ENCODE measurements around the gene KREMEN1. TPM values are rescaled to one million over a fixed set of nuclear protein-coding genes. Genes with fewer than 3 reads are reported as not detected.

The KREMEN1 gene
- total and polyA plus RNA-seq, 9 of the 15 experiments (the other 6 are each of a cell fraction or from before 2014, with no cell fraction given), result 0.69 to 11.5 (median 4.3) TPM

DNA sequence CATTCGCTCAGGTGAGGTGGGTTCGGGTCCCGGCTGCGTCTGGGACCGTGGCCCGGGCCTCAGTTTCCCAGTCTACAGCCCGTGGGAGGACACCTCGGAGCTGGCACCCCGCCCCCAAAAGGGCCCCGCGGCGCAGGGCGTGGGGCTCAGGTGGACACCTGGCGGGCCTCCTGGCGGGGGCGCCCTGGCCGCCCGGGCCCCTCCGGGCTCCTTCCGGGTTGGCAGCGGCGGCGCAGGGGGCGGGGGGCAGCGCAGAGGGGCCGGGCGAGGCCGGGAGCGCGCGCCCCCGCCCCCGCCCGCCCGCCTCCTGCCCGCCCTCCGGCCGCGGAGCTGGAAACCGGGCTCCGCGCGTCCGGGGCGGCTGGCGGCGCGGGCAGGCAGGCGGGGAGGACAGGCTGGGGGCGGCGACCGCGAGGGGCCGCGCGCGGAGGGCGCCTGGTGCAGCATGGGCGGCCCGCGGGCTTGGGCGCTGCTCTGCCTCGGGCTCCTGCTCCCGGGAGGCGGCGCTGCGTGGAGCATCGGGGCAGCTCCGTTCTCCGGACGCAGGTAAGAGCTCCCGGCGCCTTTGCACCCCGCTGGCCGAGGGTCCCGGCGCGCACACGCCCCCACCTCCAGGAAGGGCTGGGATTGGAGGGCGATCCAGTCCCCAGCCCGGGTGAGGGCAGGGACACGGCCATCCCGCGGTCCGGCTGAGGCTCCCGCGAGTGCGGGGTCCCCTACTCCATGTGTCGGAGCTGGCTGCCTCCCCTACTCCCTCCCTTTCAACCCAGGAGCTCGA is 132.9 kb downstream of the KREMEN1 start, which contains the start of gene EMID1 (continued):
- TF ChIP-seq, protein P1, sequence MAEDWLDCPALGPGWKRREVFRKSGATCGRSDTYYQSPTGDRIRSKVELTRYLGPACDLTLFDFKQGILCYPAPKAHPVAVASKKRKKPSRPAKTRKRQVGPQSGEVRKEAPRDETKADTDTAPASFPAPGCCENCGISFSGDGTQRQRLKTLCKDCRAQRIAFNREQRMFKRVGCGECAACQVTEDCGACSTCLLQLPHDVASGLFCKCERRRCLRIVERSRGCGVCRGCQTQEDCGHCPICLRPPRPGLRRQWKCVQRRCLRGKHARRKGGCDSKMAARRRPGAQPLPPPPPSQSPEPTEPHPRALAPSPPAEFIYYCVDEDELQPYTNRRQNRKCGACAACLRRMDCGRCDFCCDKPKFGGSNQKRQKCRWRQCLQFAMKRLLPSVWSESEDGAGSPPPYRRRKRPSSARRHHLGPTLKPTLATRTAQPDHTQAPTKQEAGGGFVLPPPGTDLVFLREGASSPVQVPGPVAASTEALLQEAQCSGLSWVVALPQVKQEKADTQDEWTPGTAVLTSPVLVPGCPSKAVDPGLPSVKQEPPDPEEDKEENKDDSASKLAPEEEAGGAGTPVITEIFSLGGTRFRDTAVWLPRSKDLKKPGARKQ (CRISPR knock-in tag; IDR thresholded peaks at IDR 0.05), result no peak
- TF ChIP-seq CREBBP (IDR thresholded peaks at IDR 0.05; ENCODE audit: low read depth, low read length), result no peak
- no peak for TF ChIP-seq GTF2E2 (tag; IDR thresholded peaks at IDR 0.05)
- TF ChIP-seq, protein P2, sequence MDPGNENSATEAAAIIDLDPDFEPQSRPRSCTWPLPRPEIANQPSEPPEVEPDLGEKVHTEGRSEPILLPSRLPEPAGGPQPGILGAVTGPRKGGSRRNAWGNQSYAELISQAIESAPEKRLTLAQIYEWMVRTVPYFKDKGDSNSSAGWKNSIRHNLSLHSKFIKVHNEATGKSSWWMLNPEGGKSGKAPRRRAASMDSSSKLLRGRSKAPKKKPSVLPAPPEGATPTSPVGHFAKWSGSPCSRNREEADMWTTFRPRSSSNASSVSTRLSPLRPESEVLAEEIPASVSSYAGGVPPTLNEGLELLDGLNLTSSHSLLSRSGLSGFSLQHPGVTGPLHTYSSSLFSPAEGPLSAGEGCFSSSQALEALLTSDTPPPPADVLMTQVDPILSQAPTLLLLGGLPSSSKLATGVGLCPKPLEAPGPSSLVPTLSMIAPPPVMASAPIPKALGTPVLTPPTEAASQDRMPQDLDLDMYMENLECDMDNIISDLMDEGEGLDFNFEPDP (CRISPR knock-in tag; IDR thresholded peaks at IDR 0.05), result no peak
- 0 out of 2 replicates have a peak, but pooled peaks have one; percentile 11 for TF ChIP-seq E2F3 (CRISPR knock-in tag; IDR thresholded peaks at IDR 0.05)
- no peak for TF ChIP-seq ZNF707 (CRISPR knock-in tag; conservative IDR thresholded peaks at IDR 0.05)
- TF ChIP-seq MIER1 (IDR thresholded peaks at IDR 0.05; ENCODE audit: low read depth), result no peak
- peak; percentile 49; the same call in 1 of the 2 replicates for TF ChIP-seq CXXC5 (CRISPR knock-in tag; IDR thresholded peaks at IDR 0.05)
- TF ChIP-seq HDAC1 (IDR thresholded peaks at IDR 0.05), result 0 out of 4 replicates have a peak, but pooled peaks of 1 of the 2 experiments have one; percentile 0
- TF ChIP-seq STAG1 (CRISPR knock-in tag; IDR thresholded peaks at IDR 0.05; ENCODE audit: borderline replicate concordance), result no peak
- no peak for TF ChIP-seq HDAC2 (IDR thresholded peaks at IDR 0.05)
- TF ChIP-seq, protein P3, sequence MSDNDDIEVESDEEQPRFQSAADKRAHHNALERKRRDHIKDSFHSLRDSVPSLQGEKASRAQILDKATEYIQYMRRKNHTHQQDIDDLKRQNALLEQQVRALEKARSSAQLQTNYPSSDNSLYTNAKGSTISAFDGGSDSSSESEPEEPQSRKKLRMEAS (CRISPR knock-in tag; IDR thresholded peaks at IDR 0.05), result peak; percentile 11; the same call in 1 of the 2 replicates
- no peak for TF ChIP-seq WHSC1 (IDR thresholded peaks at IDR 0.05; ENCODE audit: low read length)
- TF ChIP-seq JUNB (CRISPR knock-in tag; conservative IDR thresholded peaks at IDR 0.05), result no peak
- no peak; the same call in 1 of the 2 replicates for TF ChIP-seq EP400 (IDR thresholded peaks at IDR 0.05)
- no peak for TF ChIP-seq NFE2 (IDR thresholded peaks at IDR 0.05; ENCODE audit: low read depth)
- no peak for TF ChIP-seq DACH1 (IDR thresholded peaks at IDR 0.05; ENCODE audit: partially characterized antibody)
- TF ChIP-seq ZFP30 (CRISPR knock-in tag; IDR thresholded peaks at IDR 0.05; ENCODE audit: borderline replicate concordance), result no peak
- TF ChIP-seq, protein P4, sequence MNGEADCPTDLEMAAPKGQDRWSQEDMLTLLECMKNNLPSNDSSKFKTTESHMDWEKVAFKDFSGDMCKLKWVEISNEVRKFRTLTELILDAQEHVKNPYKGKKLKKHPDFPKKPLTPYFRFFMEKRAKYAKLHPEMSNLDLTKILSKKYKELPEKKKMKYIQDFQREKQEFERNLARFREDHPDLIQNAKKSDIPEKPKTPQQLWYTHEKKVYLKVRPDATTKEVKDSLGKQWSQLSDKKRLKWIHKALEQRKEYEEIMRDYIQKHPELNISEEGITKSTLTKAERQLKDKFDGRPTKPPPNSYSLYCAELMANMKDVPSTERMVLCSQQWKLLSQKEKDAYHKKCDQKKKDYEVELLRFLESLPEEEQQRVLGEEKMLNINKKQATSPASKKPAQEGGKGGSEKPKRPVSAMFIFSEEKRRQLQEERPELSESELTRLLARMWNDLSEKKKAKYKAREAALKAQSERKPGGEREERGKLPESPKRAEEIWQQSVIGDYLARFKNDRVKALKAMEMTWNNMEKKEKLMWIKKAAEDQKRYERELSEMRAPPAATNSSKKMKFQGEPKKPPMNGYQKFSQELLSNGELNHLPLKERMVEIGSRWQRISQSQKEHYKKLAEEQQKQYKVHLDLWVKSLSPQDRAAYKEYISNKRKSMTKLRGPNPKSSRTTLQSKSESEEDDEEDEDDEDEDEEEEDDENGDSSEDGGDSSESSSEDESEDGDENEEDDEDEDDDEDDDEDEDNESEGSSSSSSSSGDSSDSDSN (IDR thresholded peaks at IDR 0.05; ENCODE audit: borderline replicate concordance in 1 of 2, low read depth in 2 of 2, low read length in 2 of 2), result peak; percentile 43 to 54; a peak in 1 of 4 replicates
- no peak for TF ChIP-seq POLR3G (IDR thresholded peaks at IDR 0.05; ENCODE audit: extremely low read depth, insufficient read length, insufficient replicate concordance)
